Endothelial cell of umbilical vein (primary cell): ENCODE measurements around the gene RASAL2.

Source experiments
- CTCF ChIP-seq, 2 donors: IDR thresholded peaks; 1 replicate in 1 of 2; 2 replicates in 1 of 2; pipeline ENCODE4 v1.5.1; 2011; ENCODE audit warnings: low read length in 2 of 2, mild to moderate bottlenecking in 2 of 2, moderate library complexity in 2 of 2, control low read depth in 1 of 2, inconsistent platforms in 1 of 2, low read depth in 1 of 2; ENCODE audit not compliant: insufficient read depth in 1 of 2; ENCODE audit errors: extremely low read depth in 1 of 2
- MAX ChIP-seq: IDR thresholded peaks from 2 replicates; pipeline ENCODE4 v1.6.1; 2011; ENCODE audit not compliant: insufficient read depth, insufficient read length
- POLR2A ChIP-seq: IDR thresholded peaks from 2 replicates; pipeline ENCODE4 v1.6.1; 2012; ENCODE audit warnings: low read depth, mild to moderate bottlenecking, control low read depth, low read length
- POLR2AphosphoS5 ChIP-seq: IDR thresholded peaks from 2 replicates; pipeline ENCODE4 v1.6.1; 2012; ENCODE audit warnings: low read depth, mild to moderate bottlenecking, control low read depth, low read length, moderate library complexity; ENCODE audit not compliant: insufficient read depth

- peak in 1 of 2 donors; percentile 10 for TF ChIP-seq CTCF (IDR thresholded peaks at IDR 0.05; ENCODE audit: extremely low read depth in 1 of 2, insufficient read depth in 1 of 2, low read depth in 1 of 2, low read length in 2 of 2)
- TF ChIP-seq POLR2A: no peak
- TF ChIP-seq POLR2AphosphoS5: no peak
- TF ChIP-seq MAX: no peak
These were observed 419.5 kb downstream of the RASAL2 start for GRCh38 chr1:178513278-178513983.
